Chondrocyte (in vitro differentiated cells): ENCODE data around the gene ACOXL. TPM values are rescaled to one million over a fixed set of nuclear protein-coding genes. Genes with fewer than 3 reads are reported as not detected.

Experiments used
- DNase-seq: peaks from one replicate; pipeline ENCODE4 v3.0.0; 2021; ENCODE audit warnings: mixed read lengths, low spot score
- H3K27ac Mint-ChIP-seq: one replicate; pipeline ENCODE4 v1.8.0; 2021; ENCODE audit warnings: mild to moderate bottlenecking, moderate library complexity, mixed read lengths; ENCODE audit not compliant: unreplicated experiment
- H3K27me3 Mint-ChIP-seq: 2 replicates; pipeline ENCODE4 v1.8.0; 2021; ENCODE audit warnings: low read depth, mixed read lengths
- H3K36me3 Mint-ChIP-seq: 2 replicates; pipeline ENCODE4 v1.8.0; 2021; ENCODE audit warnings: low read depth, mixed read lengths
- H3K4me1 Mint-ChIP-seq: 2 replicates; pipeline ENCODE4 v1.8.0; 2021; ENCODE audit warnings: low read depth, mild to moderate bottlenecking, mixed read lengths
- H3K4me3 Mint-ChIP-seq: one replicate; pipeline ENCODE4 v1.8.0; 2021; ENCODE audit warnings: mild to moderate bottlenecking, moderate library complexity, mixed read lengths; ENCODE audit not compliant: unreplicated experiment
- H3K9me3 Mint-ChIP-seq: 2 replicates; pipeline ENCODE4 v1.8.0; 2021; ENCODE audit warnings: low read depth, mixed read lengths
- total RNA-seq: library from RNA; stranded (reverse); gene quantifications from 3 replicates; pipeline ENCODE4 v1.2.1, GENCODE V29; 2021
- TF ChIP-seq, protein P1 (sequence below): fragments of 200-600 bp; sonication (generic); IDR thresholded peaks from 2 replicates; pipeline ENCODE4 v1.5.0; 2021; ENCODE audit warnings: antibody characterized with exemption, mild to moderate bottlenecking, moderate library complexity

Gene ACOXL
- total RNA-seq, 1 donor from 2014 or later, result not detected

DNA sequence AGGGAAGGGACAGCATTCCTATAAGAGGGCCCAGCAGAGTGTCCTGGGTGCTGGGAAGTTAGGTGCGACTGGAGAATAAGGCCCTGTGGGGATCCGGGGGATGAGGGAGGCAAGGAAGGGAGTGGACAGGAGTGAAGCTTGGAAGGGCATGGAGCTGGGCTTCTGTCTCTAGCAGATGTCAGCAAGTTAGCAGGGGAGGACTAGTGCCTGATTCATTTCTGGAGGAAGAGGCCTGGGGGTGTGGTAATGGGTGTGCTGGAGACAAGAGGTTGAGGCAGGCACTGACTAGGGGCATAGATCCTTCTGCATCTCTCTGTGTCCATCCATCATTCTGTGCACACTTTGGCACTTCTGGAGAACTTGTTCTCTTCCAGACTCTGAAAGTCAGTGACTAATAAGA, 134.7 kb downstream of the ACOXL start:
- no peaks in the 10 kb centered on the region for H3K36me3 Mint-ChIP-seq
- H3K4me3 Mint-ChIP-seq, result no peak overlapping the region
- peaks cover 38% of the 10 kb centered on the region for H3K27me3 Mint-ChIP-seq
- no peaks in the 10 kb centered on the region for H3K9me3 Mint-ChIP-seq
- no peak overlapping the region for H3K27ac Mint-ChIP-seq
- TF ChIP-seq, protein P1, sequence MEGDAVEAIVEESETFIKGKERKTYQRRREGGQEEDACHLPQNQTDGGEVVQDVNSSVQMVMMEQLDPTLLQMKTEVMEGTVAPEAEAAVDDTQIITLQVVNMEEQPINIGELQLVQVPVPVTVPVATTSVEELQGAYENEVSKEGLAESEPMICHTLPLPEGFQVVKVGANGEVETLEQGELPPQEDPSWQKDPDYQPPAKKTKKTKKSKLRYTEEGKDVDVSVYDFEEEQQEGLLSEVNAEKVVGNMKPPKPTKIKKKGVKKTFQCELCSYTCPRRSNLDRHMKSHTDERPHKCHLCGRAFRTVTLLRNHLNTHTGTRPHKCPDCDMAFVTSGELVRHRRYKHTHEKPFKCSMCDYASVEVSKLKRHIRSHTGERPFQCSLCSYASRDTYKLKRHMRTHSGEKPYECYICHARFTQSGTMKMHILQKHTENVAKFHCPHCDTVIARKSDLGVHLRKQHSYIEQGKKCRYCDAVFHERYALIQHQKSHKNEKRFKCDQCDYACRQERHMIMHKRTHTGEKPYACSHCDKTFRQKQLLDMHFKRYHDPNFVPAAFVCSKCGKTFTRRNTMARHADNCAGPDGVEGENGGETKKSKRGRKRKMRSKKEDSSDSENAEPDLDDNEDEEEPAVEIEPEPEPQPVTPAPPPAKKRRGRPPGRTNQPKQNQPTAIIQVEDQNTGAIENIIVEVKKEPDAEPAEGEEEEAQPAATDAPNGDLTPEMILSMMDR, result no peak
- peaks cover 4% of the 10 kb centered on the region for H3K4me1 Mint-ChIP-seq
- no peak for DNase-seq

DNA sequence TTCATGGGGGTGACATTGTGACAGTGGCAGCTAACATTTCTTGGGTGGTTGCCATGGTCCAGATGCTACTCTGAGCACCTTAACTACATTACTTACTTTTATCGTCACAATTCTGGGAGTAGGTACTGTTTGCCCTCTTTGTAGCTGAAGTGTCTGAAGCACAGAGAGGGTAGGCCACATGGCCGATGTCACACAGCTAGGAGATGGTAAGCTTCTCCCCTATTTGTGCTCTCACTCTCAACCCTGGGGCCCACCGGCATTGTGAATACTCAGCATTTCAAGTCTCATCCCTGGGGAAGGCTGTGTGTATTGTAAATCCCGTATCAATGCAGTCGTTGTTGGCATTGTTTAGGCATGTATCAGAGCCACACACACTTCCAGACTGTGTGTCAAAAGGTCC, 136.6 kb downstream of the ACOXL start:
- Mint-ChIP-seq H3K4me3 (no peak overlapping the region), H3K4me1 (peaks cover 4% of the 10 kb centered on the region), H3K9me3 (no peaks in the 10 kb centered on the region), H3K27ac (no peak overlapping the region), H3K36me3 (no peaks in the 10 kb centered on the region), H3K27me3 (peaks cover 30% of the 10 kb centered on the region)
- DNase-seq, result no peak
- TF ChIP-seq, protein P1, result no peak

DNA sequence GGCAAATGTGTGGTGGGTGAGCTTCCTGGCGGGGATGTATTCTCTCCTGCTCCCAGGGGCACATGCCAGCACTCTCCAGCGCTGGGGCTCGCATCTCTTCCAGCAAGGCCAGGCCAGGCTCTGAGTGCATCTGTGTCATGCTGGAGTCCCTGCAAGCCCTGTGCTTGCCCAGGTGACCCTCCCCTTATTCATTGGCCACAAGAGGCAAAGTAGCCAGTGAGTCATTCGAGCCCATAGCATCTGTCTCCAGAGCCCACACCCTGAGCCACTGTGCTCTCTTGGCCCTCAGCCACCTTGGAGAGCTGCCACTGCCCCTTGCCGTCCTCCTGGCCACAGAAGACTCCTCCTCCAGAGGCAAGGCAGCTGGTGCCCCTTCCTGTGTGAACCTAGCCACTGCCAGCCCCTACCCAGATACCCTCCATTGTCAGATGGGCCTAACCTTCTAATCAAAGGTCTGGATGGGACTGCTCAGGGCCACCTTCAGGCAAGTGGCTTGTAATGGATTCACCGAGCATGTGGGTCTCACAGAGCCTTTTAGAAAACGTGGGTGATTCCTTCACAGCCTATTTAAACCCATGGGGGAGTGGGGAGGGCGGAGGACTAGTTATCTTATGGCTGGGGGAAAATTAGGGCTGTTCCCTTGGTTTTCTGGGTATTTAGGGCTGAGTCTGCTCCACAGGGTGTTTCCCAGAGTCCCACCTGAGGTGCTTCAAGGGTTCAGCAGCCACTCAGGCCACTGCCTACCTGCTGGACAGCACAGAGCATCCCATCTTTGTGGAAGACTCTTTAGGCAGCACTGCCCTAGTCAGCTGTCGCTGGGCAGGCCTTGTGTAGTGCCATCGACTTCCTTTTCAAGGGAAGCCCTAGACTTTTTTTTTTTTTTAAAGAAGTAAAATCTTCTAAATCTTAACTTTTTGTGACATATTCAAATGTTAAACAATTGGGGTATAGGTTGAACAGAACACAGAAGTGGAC, 137.4 kb downstream of the ACOXL start:
- peaks cover 4% of the 10 kb centered on the region for H3K4me1 Mint-ChIP-seq

DNA sequence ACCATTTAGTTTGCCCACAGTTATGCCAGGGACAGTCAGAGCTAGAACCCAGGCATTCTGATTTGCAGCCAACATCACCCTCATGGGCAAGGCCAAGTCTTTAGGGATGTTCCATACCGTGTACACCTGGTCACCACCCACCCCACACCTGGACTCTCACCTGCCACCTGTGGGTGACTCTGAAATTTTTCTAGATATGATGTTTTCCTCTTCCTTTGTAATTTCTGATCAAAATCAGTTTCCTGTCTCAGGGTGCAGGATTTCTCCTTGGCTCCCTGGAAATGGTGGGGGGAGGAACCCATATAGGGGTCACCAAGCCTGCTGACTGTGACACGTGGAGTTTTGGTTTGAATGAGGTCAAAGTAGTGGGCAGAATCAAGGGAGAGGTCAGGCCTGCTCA, 138.2 kb downstream of the ACOXL start:
- no peak for DNase-seq
- Mint-ChIP-seq H3K27ac (no peak overlapping the region), H3K27me3 (peaks cover 28% of the 10 kb centered on the region), H3K36me3 (no peaks in the 10 kb centered on the region), H3K4me3 (no peak overlapping the region), H3K9me3 (no peaks in the 10 kb centered on the region), H3K4me1 (peaks cover 4% of the 10 kb centered on the region)
- TF ChIP-seq, protein P1, result no peak

More for the DNA sequence above, 137.4 kb downstream of the ACOXL start:
- no peak overlapping the region for H3K27ac Mint-ChIP-seq
- DNase-seq, result no peak
- no peaks in the 10 kb centered on the region for H3K36me3 Mint-ChIP-seq
- H3K4me3 Mint-ChIP-seq, result no peak overlapping the region
- H3K27me3 Mint-ChIP-seq, result peaks cover 28% of the 10 kb centered on the region
- H3K9me3 Mint-ChIP-seq, result no peaks in the 10 kb centered on the region
- TF ChIP-seq, protein P1, result no peak

DNA sequence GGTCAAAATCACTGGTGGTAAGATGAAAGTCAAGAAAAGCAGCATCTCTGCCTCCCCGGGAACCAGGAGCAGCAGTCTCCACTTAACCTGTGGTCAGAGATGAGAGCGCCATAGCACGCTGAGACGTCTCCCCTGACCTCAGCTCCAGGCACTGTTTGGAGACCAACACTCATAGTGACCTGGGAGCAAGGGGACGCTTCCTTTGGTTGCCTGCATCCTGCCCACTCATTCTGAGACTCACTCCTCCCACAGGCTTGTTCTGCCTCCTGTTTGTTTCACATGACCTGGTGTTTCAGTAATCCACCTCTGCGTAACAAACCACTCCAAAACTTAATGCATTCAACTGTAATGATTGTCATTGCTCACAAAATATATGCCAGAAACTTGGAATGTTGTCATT, 139.3 kb downstream of the ACOXL start:
- TF ChIP-seq, protein P1, result no peak
- H3K36me3 Mint-ChIP-seq, result no peaks in the 10 kb centered on the region
- H3K9me3 Mint-ChIP-seq, result no peaks in the 10 kb centered on the region
- H3K4me3 Mint-ChIP-seq, result no peak overlapping the region
- H3K27me3 Mint-ChIP-seq, result peaks cover 19% of the 10 kb centered on the region
- no peak overlapping the region for H3K27ac Mint-ChIP-seq
- no peak for DNase-seq
- H3K4me1 Mint-ChIP-seq, result peaks cover 4% of the 10 kb centered on the region
